ENCODE data around the gene MAN1A1. TPM values are rescaled to one million over a fixed set of nuclear protein-coding genes. Genes with fewer than 3 reads are reported as not detected.

MAN1A1 gene
- total and polyA plus RNA-seq, 2 of the 8 experiments (the other 6 are each of a cell fraction or from before 2014, with no cell fraction given) = 1.8 to 5.4 TPM

- no peak overlapping the region for H2AFZ ChIP-seq (ENCODE audit: low read length)
- CTCF ChIA-PET (ENCODE audit: partially characterized antibody) = no interaction called here
- H2BK12ac ChIP-seq (ENCODE audit: low read depth, low read length) = no peak overlapping the region
- H4K20me1 ChIP-seq (replicated peaks in 1 of 2; ENCODE audit: control insufficient read depth in 1 of 2, insufficient read depth in 2 of 2, low read length in 2 of 2) = no peaks in the 10 kb centered on the region
- H3K9me3 ChIP-seq (ENCODE audit: insufficient read depth in 2 of 2, low read depth in 1 of 2, low read length in 1 of 2) = no peaks in the 10 kb centered on the region
- H3K79me2 ChIP-seq (ENCODE audit: control insufficient read depth in 1 of 2, insufficient read depth in 2 of 2, low read length in 2 of 2) = no peaks in the 10 kb centered on the region
- no peak overlapping the region for H2BK15ac ChIP-seq (ENCODE audit: low read length)
- FAIRE-seq (no peak), DNase-seq (ENCODE audit: low read depth in 1 of 2, low spot score in 2 of 2) (no peak)
- H4K5ac ChIP-seq (ENCODE audit: insufficient read length, low read depth, low read length) = no peak overlapping the region
- no peak overlapping the region for H3K23ac ChIP-seq (ENCODE audit: insufficient read length)
- no peaks in the 10 kb centered on the region for H3K23me2 ChIP-seq (ENCODE audit: low read depth, low read length)
- H3K4me3 ChIP-seq (ENCODE audit: extremely low read depth in 1 of 4, insufficient read depth in 2 of 4, low read depth in 3 of 4, low read length in 4 of 4) = no peak overlapping the region
- no peak overlapping the region for H2BK5ac ChIP-seq (ENCODE audit: low read depth, low read length)
- no peak overlapping the region for H3K27ac ChIP-seq (ENCODE audit: low read depth, low read length)
- no peak overlapping the region for H3K18ac ChIP-seq (ENCODE audit: extremely low read depth, low read length)
- H3K4me1 ChIP-seq (replicated peaks in 1 of 4; ENCODE audit: control insufficient read depth in 3 of 4, insufficient read depth in 4 of 4, low read length in 3 of 4) = no peaks in the 10 kb centered on the region
- no peak overlapping the region for H3K4ac ChIP-seq (replicated peaks; ENCODE audit: insufficient read length, low read depth, low read length)
- no peak overlapping the region for H2BK120ac ChIP-seq (replicated peaks; ENCODE audit: low read depth, low read length)
- no peak overlapping the region for H3K4me2 ChIP-seq (ENCODE audit: insufficient read depth in 1 of 2, low read depth in 2 of 2, low read length in 2 of 2)
- no peak overlapping the region for H2AK5ac ChIP-seq (ENCODE audit: low read depth, low read length)
- H2BK20ac ChIP-seq (ENCODE audit: low read length) = no peak overlapping the region
- H4K91ac ChIP-seq (replicated peaks; ENCODE audit: insufficient read length, low read length) = no peak overlapping the region
- H3K79me1 ChIP-seq (ENCODE audit: low read depth, low read length) = no peaks in the 10 kb centered on the region
- H3K36me3 ChIP-seq (ENCODE audit: control insufficient read depth in 2 of 4, insufficient read depth in 4 of 4, low read length in 3 of 4) = no peaks in the 10 kb centered on the region
- H3K56ac ChIP-seq (replicated peaks; ENCODE audit: insufficient read length, low read depth, low read length) = no peak overlapping the region
- H3K14ac ChIP-seq (ENCODE audit: insufficient read length) = no peak overlapping the region
- H3K9ac ChIP-seq (replicated peaks in 1 of 4; ENCODE audit: extremely low read depth in 1 of 4, low read depth in 3 of 4, low read length in 3 of 4) = no peak overlapping the region
- no peaks in the 10 kb centered on the region for H3K27me3 ChIP-seq (replicated peaks in 1 of 4; ENCODE audit: control insufficient read depth in 3 of 4, extremely low read depth in 1 of 4, insufficient read depth in 3 of 4, low read length in 3 of 4)
- POLR2A ChIA-PET (ENCODE audit: partially characterized antibody) = no interaction called here
- no peak overlapping the region for H4K8ac ChIP-seq (ENCODE audit: extremely low read depth, insufficient read depth, low read length)
- no peak for TF ChIP-seq TEAD4 (IDR thresholded peaks at IDR 0.05; ENCODE audit: low read depth, low read length)
- TF ChIP-seq POU5F1 (IDR thresholded peaks at IDR 0.05; ENCODE audit: low read depth, low read length) = no peak
- no peak for TF ChIP-seq ATF2 (IDR thresholded peaks at IDR 0.05; ENCODE audit: low read length)
Measured at GRCh38 chr6:119264854-119265397, 84.6 kb downstream of the MAN1A1 start.
